Peyer's patch (tissue), 4 donors: ENCODE data around the gene KLHDC3. TPM values are rescaled to one million over a fixed set of nuclear protein-coding genes. Genes with fewer than 3 reads are reported as not detected.

Experiments used
- DNase-seq, 3 donors: peaks; one replicate each; pipeline ENCODE4 v3.0.0-alpha.2; 2017 to 2019
- H3K27ac ChIP-seq, 4 donors: fragments of 200-600 bp; sonication (generic); one replicate each; pipeline ENCODE4 v1.5.1; 2016 to 2019
- H3K27me3 ChIP-seq, 2 donors: fragments of 200-600 bp; sonication (generic); one replicate each; pipeline ENCODE4 v1.5.1; 2019
- H3K36me3 ChIP-seq, 3 donors: fragments of 200-600 bp; sonication (generic); one replicate each; pipeline ENCODE4 v1.5.1; 2016 to 2019
- H3K4me1 ChIP-seq, 4 donors: fragments of 200-600 bp; sonication (generic); one replicate each; pipeline ENCODE4 v1.5.1; 2016 to 2019
- H3K4me3 ChIP-seq, 4 donors: fragments of 200-600 bp; sonication (generic); 1 replicate in 3 of 4; 2 replicates in 1 of 4; pipeline ENCODE4 v1.5.1; 2016 to 2019; ENCODE audit warnings: mild to moderate bottlenecking in 1 of 4
- H3K9me3 ChIP-seq, 4 donors: fragments of 200-600 bp; sonication (generic); one replicate each; pipeline ENCODE4 v1.5.1; 2016 to 2019; ENCODE audit warnings: mild to moderate bottlenecking in 1 of 4
- POLR2A ChIP-seq, 2 donors: fragments of 450-650 bp; IDR thresholded peaks; one replicate each; pipeline ENCODE4 v1.5.1; 2017; ENCODE audit warnings: antibody characterized with exemption in 2 of 2, mild to moderate bottlenecking in 2 of 2, moderate library complexity in 2 of 2
- total RNA-seq, 4 donors: library from RNA; depleted of rRNA; stranded (reverse); fragments of >200 nt; gene quantifications; one replicate each; pipeline ENCODE4 v1.1.0, GENCODE V29; 2016
- TF ChIP-seq, protein P1 (sequence below), 6 experiments: fragments of 450-650 bp in 4 of 6; fragments of 200-600 bp in 2 of 6; sonication (generic) in 1 of 6; IDR thresholded peaks; one replicate each; pipeline ENCODE4 v1.5.1; 2017 to 2019; ENCODE audit warnings: antibody characterized with exemption in 6 of 6, mild to moderate bottlenecking in 3 of 6, moderate library complexity in 1 of 6

KLHDC3 gene
- total RNA-seq, 4 donors from 2014 or later = 38.8 to 59.2 (median 52.6) TPM

DNA sequence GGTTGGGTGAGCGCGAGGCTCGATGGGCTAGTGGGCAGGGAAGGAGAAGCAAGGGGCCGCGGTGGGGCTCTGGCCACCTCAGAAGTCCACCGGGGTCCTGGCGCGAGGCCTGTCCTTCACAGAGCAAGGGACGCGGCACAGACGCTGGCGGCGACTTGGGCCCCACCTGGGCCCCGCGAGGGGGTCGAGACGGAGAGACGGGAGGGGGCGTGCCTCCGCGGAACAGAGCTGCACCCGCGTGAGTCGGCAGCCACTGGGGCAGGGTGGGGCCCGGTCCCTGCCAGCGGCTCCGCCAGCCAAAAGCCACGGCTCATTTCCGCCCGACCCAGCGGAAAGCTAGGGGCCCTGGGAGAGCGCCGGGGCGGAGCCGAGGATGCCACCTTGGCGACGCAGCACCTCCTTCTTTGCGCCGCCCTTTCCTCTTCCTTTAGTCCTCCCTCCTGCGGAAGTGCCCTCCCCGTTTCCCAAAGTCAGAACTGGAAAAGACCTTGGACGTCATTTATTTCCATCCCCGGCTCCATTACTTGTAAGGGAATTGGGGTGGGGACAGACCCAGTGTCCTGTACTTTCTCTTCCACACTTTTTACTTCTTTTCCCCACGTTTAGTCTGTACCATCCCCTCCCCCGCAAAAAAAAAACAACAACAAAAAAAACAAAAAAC is 39.6 kb downstream of the KLHDC3 start, which contains the start of gene CUL7:
CUL7 (minus strand) TSS at position 307 of the 661 bp plus-strand sequence. CDS start 1,063 bp downstream, outside the sequence.
- Histone ChIP-seq H3K27ac (peak within 1 kb of the TSS; percentile 85 to 96 (median 90)), H3K9me3 (no peaks in the 10 kb centered on the region), H3K36me3 (peaks cover 0 to 46% (median 0%) of the 10 kb centered on the region in 3 donors), H3K4me3 (peak within 1 kb of the TSS; percentile 65 to 85 (median 80)), H3K4me1 (peaks cover 0 to 22% (median 6%) of the 10 kb centered on the region in 4 donors), H3K27me3 (no peaks in the 10 kb centered on the region)
- peak; percentile 88 to 96 (median 95) for DNase-seq
- TF ChIP-seq, protein P1, sequence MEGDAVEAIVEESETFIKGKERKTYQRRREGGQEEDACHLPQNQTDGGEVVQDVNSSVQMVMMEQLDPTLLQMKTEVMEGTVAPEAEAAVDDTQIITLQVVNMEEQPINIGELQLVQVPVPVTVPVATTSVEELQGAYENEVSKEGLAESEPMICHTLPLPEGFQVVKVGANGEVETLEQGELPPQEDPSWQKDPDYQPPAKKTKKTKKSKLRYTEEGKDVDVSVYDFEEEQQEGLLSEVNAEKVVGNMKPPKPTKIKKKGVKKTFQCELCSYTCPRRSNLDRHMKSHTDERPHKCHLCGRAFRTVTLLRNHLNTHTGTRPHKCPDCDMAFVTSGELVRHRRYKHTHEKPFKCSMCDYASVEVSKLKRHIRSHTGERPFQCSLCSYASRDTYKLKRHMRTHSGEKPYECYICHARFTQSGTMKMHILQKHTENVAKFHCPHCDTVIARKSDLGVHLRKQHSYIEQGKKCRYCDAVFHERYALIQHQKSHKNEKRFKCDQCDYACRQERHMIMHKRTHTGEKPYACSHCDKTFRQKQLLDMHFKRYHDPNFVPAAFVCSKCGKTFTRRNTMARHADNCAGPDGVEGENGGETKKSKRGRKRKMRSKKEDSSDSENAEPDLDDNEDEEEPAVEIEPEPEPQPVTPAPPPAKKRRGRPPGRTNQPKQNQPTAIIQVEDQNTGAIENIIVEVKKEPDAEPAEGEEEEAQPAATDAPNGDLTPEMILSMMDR (IDR thresholded peaks at IDR 0.05) = peak in 1 of 6 experiments; percentile 1
- peak; percentile 73 to 88 for TF ChIP-seq POLR2A (IDR thresholded peaks at IDR 0.05)

DNA sequence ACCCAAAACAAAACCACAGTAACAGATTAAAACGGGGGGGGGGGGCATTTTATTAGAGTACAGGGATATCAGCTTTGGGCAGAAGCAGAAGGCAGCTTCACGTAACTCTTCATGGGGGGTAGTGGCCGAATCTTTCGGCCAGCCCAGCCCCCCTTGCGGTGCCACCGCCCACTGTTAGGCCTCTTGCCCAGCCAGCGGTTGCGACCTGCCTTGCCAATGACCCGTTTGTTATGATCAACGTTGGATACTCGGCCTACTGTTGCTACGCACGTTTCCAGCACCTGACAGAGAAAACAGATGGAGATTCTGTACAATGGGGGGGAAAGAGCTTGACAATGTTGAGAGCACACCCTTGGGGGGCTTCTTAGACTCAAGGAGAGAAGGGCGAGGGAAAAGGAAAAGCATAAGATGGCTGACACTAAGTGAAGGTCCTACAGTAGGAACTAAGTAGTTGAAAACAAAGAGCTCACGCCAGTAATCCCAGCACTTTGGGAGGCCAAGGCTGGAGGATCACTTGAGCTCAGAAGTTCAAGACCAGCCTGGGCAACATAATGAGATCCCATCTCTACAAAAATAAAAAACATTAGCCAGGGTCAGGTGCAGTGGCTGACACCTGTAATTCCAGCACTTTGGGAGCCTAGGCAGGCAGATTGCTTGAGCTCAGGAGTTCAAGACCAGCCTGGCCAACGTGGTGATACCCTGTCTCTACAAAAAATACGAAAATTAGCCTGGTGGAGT is 40.3 kb downstream of the KLHDC3 start:
- DNase-seq = no peak
- Histone ChIP-seq H3K27ac (peak overlapping the region; percentile 85 to 96 (median 90)), H3K36me3 (peaks cover 0 to 39% (median 0%) of the 10 kb centered on the region in 3 donors), H3K4me1 (peaks cover 0 to 23% (median 7%) of the 10 kb centered on the region in 4 donors), H3K27me3 (no peaks in the 10 kb centered on the region), H3K9me3 (no peaks in the 10 kb centered on the region), H3K4me3 (peak overlapping the region; percentile 65 to 85 (median 80))
- no peak for TF ChIP-seq POLR2A (IDR thresholded peaks at IDR 0.05)

DNA sequence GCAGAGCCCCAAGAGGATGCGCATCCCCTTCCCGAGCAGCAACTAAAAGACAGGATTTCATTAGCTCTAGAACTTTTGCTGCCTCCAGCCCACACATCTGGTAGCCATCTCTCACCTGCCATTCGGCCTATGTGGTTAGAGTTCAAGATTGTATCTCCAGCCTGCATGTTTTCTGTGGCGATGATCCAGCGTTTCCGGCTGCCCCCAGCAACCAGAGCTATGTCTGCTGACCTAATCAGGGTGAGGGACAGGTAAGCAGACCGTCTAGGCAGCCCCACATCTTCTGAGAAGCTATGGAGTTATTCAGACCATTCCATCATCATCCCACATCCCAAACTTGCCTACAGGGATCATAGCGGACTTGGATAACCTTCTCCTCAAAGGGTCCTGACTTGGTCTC is 41.9 kb downstream of the KLHDC3 start:
- DNase-seq = no peak
- no peak overlapping the region for H3K4me3 ChIP-seq
- TF ChIP-seq, protein P1 (IDR thresholded peaks at IDR 0.05) = no peak
- no peak for TF ChIP-seq POLR2A (IDR thresholded peaks at IDR 0.05)
- no peak overlapping the region for H3K27ac ChIP-seq
- H3K9me3 ChIP-seq = no peaks in the 10 kb centered on the region
- no peaks in the 10 kb centered on the region for H3K27me3 ChIP-seq
- peaks cover 0 to 30% (median 0%) of the 10 kb centered on the region in 3 donors for H3K36me3 ChIP-seq
- peaks cover 0 to 30% (median 10%) of the 10 kb centered on the region in 4 donors for H3K4me1 ChIP-seq

DNA sequence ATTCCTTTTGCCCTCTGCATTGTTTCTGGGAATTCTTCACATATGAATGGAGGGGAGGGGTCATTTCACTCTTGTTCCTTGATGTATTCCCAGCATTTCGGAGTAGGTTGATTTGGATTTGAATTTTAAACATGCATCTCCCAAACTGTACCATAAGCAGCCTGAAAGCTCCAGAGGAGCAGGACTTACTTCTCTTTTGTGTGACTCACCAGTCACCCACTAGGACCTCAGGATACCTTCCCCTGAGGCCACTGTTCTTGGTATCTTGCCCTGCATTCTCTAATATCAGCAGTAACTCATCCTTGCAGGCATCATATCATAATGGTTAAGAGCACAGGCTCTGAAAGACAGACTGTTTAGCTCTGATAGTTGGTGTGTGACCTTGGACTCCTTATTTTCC is 44.5 kb downstream of the KLHDC3 start:
- H3K9me3 ChIP-seq = no peaks in the 10 kb centered on the region
- peak overlapping the region; percentile 88 to 98 (median 90) for H3K27ac ChIP-seq
- H3K36me3 ChIP-seq = peaks cover 0 to 39% (median 0%) of the 10 kb centered on the region in 3 donors
- no peak for DNase-seq
- peaks cover 0 to 35% (median 8%) of the 10 kb centered on the region in 4 donors for H3K4me1 ChIP-seq
- peak overlapping the region; percentile 49 to 98 (median 69) for H3K4me3 ChIP-seq
- TF ChIP-seq POLR2A (IDR thresholded peaks at IDR 0.05) = no peak
- TF ChIP-seq, protein P1 (IDR thresholded peaks at IDR 0.05) = no peak
- no peaks in the 10 kb centered on the region for H3K27me3 ChIP-seq

DNA sequence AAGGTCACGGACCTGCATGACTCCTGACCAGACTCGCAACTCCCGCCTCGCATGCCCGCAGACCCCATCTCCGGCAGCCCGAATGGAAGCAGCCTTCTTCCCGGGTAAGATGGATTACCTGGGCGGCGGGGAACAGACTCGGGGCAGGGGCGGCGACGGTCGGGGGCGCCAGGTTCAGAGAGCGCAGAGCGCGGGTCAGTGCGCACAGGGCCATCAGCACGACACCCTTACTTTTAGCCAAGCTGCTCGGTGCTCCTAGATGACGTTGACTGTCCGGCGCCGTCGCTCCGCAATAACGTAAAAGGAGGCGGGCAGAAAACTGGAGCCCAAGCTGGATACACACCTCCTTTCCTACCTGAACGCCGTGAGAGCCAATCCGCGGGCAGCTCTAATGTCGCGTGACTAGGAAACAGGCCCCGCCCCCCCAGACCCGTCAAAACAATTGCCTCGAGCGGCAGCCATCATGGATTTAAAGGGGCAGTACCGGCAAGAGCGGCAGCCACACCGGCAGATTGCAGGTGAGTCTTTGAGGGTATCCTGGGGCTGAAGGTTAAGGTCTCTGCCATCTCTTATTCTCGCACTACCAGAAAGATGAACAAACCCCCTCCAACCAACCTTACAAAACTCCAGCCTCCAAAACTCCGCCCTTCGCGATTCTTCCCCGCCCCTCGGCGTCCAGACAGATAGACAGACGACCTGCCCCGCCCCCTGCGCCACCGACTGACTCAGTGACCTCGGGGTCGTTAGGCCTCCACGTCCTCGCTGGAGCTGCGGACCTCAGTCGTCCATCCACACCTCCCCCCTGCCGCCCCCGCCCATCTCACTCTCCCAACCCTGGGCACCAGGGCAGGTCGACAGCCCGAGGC is 45.4 kb downstream of the KLHDC3 start, which contains the start of the genes KLC4 and MRPL2:
KLC4 (plus strand) TSS at position 464 of the 866 bp plus-strand sequence. CDS start 1,705 bp downstream, outside the sequence.
MRPL2 (minus strand) TSS at position 267 of the 866 bp plus-strand sequence; CDS start at position 214, 53 bp downstream.
- H3K4me3 ChIP-seq = peak within 1 kb of the TSS; percentile 49 to 98 (median 69)
- H3K27me3 ChIP-seq = no peaks in the 10 kb centered on the region
- H3K36me3 ChIP-seq = peaks cover 0 to 47% (median 2%) of the 10 kb centered on the region in 3 donors
- peak; percentile 98 to 99 (median 99) for DNase-seq
- peak within 1 kb of the TSS; percentile 88 to 98 (median 90) for H3K27ac ChIP-seq
- H3K9me3 ChIP-seq = no peaks in the 10 kb centered on the region
- TF ChIP-seq, protein P1 (IDR thresholded peaks at IDR 0.05) = no peak
- peak; percentile 82 to 85 for TF ChIP-seq POLR2A (IDR thresholded peaks at IDR 0.05)
- H3K4me1 ChIP-seq = peaks cover 0 to 35% (median 8%) of the 10 kb centered on the region in 4 donors
